Measurements from ENCODE around the gene DRC7. TPM values are rescaled to one million over a fixed set of nuclear protein-coding genes. Genes with fewer than 3 reads are reported as not detected.
"Not testable (repeated sequence)": the region's sequence is repeated elsewhere in the genome, so short reads cannot be mapped to it uniquely, and the experiment has no call there.

DRC7 gene
- total RNA-seq, 1 donor from 2014 or later = not detected

GRCh38 chr16:57726433-57726947 lies 31.9 kb downstream of the DRC7 start:
- Mint-ChIP-seq H3K27ac (ENCODE audit: unreplicated experiment) (no peak overlapping the region), H3K4me1 (ENCODE audit: low read depth, unreplicated experiment) (no peaks in the 10 kb centered on the region), H3K36me3 (ENCODE audit: unreplicated experiment) (no peaks in the 10 kb centered on the region), H3K9me3 (ENCODE audit: unreplicated experiment) (no peaks in the 10 kb centered on the region), H3K4me3 (ENCODE audit: unreplicated experiment) (no peak overlapping the region), H3K27me3 (ENCODE audit: unreplicated experiment) (peaks cover 2% of the 10 kb centered on the region)
- no peak for TF ChIP-seq CTCF (IDR thresholded peaks at IDR 0.05; ENCODE audit: partially characterized antibody, unreplicated experiment)
- DNase-seq = no peak

DNA sequence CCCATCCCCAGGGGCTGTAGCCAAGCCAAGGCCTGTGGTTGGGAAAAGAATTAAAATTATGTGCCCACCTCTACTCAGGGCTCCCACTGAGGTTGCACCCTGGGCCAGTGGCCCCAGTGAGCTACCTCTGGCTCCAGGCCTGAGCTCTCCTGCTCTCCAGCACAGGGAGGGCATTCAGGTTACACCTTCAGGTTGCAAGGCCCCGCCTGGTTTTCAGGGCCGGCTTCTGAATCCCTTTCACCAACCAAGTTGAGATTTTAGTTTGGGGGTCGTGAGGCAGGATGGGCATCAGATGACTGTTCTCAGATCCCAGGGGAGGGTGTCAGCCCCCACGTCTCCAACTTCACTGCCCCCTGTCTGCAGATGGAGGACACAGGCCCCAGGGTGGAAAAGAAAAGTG lies 33.0 kb downstream of the DRC7 start:
- H3K36me3 Mint-ChIP-seq (ENCODE audit: unreplicated experiment) = no peaks in the 10 kb centered on the region
- no peak overlapping the region for H3K4me3 Mint-ChIP-seq (ENCODE audit: unreplicated experiment)
- no peak for DNase-seq
- H3K9me3 Mint-ChIP-seq (ENCODE audit: unreplicated experiment) = no peaks in the 10 kb centered on the region
- peaks cover 2% of the 10 kb centered on the region for H3K27me3 Mint-ChIP-seq (ENCODE audit: unreplicated experiment)
- H3K27ac Mint-ChIP-seq (ENCODE audit: unreplicated experiment) = no peak overlapping the region
- no peak for TF ChIP-seq CTCF (IDR thresholded peaks at IDR 0.05; ENCODE audit: partially characterized antibody, unreplicated experiment)
- no peaks in the 10 kb centered on the region for H3K4me1 Mint-ChIP-seq (ENCODE audit: low read depth, unreplicated experiment)

GRCh38 chr16:57728336-57729181 lies 34.0 kb downstream of the DRC7 start:
- Mint-ChIP-seq H3K9me3 (ENCODE audit: unreplicated experiment) (no peaks in the 10 kb centered on the region), H3K27me3 (ENCODE audit: unreplicated experiment) (peaks cover 2% of the 10 kb centered on the region), H3K4me1 (ENCODE audit: low read depth, unreplicated experiment) (no peaks in the 10 kb centered on the region), H3K27ac (ENCODE audit: unreplicated experiment) (no peak overlapping the region), H3K4me3 (ENCODE audit: unreplicated experiment) (no peak overlapping the region), H3K36me3 (ENCODE audit: unreplicated experiment) (no peaks in the 10 kb centered on the region)
- no peak for DNase-seq
- no peak for TF ChIP-seq CTCF (IDR thresholded peaks at IDR 0.05; ENCODE audit: partially characterized antibody, unreplicated experiment)

DNA sequence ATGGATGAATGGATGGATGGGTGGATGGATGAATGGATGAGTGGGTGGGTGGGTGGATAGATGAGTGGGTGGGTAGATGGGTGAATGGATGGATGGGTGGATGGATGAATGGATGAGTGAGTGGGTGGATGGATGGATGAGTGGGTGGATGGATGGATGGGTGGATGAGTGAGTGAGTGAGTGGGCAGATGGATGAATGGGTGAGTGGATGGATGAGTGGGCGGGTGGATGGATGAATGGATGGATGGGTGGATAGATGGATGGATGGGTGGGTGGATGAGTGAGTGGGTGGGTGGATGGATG lies 34.5 kb downstream of the DRC7 start:
- no peaks in the 10 kb centered on the region for H3K36me3 Mint-ChIP-seq (ENCODE audit: unreplicated experiment)
- no peak for TF ChIP-seq CTCF (IDR thresholded peaks at IDR 0.05; ENCODE audit: partially characterized antibody, unreplicated experiment)
- no peaks in the 10 kb centered on the region for H3K4me1 Mint-ChIP-seq (ENCODE audit: low read depth, unreplicated experiment)
- peaks cover 2% of the 10 kb centered on the region for H3K27me3 Mint-ChIP-seq (ENCODE audit: unreplicated experiment)
- no peak overlapping the region for H3K4me3 Mint-ChIP-seq (ENCODE audit: unreplicated experiment)
- no peaks in the 10 kb centered on the region for H3K9me3 Mint-ChIP-seq (ENCODE audit: unreplicated experiment)
- DNase-seq = no peak
- H3K27ac Mint-ChIP-seq (ENCODE audit: unreplicated experiment) = no peak overlapping the region

GRCh38 chr16:57729852-57730251 lies 35.2 kb downstream of the DRC7 start:
- H3K9me3 Mint-ChIP-seq (ENCODE audit: unreplicated experiment); H3K36me3 Mint-ChIP-seq (ENCODE audit: unreplicated experiment); H3K4me1 Mint-ChIP-seq (ENCODE audit: low read depth, unreplicated experiment); H3K27me3 Mint-ChIP-seq (ENCODE audit: unreplicated experiment); H3K27ac Mint-ChIP-seq (ENCODE audit: unreplicated experiment); H3K4me3 Mint-ChIP-seq (ENCODE audit: unreplicated experiment); DNase-seq: not testable (repeated sequence)

Data from glutamatergic neuron (in vitro differentiated cells).